H1 (cell line): ENCODE data around the gene SLC6A8. TPM values are rescaled to one million over a fixed set of nuclear protein-coding genes. Genes with fewer than 3 reads are reported as not detected.

Source experiments
- CTCF ChIA-PET: fragments of 300-600 bp; sonication (Branson Sonifier 250); formaldehyde crosslinking; loops from one replicate; lab custom pipeline; 2021; ENCODE audit not compliant: partially characterized antibody; lab: Charles Lee
- POLR2A ChIA-PET: fragments of 300-600 bp; sonication (Branson Sonifier 250); formaldehyde crosslinking; loops from one replicate; lab custom pipeline; 2021; ENCODE audit warnings: inconsistent platforms; ENCODE audit not compliant: partially characterized antibody; lab: Charles Lee
- DNase-seq, 2 experiments: peaks; one replicate each; pipeline versions ENCODE4 v3.0.0 to v3.0.0-alpha.2; 2010 to 2022; ENCODE audit warnings: low spot score in 2 of 2, low read depth in 1 of 2, mixed read lengths in 1 of 2
- FAIRE-seq: peaks from 2 replicates; lab custom pipeline; 2011; peaks lifted over from hg19 to GRCh38; lab: Jason Lieb, UNC
- H2AFZ ChIP-seq: 2 replicates; pipeline ENCODE4 v1.8.1; 2012; ENCODE audit warnings: low read length, inconsistent platforms
- H2AK5ac ChIP-seq: 2 replicates; pipeline ENCODE4 v1.6.1; 2013; ENCODE audit warnings: low read depth, low read length
- H2BK120ac ChIP-seq: replicated peaks from 2 replicates; pipeline ENCODE3; 2013; ENCODE audit warnings: low read depth, low read length, inconsistent platforms
- H2BK12ac ChIP-seq: 2 replicates; pipeline ENCODE4 v1.6.1; 2013; ENCODE audit warnings: low read depth, low read length
- H2BK15ac ChIP-seq: 2 replicates; pipeline ENCODE4 v1.6.1; 2013; ENCODE audit warnings: low read length
- H2BK20ac ChIP-seq: 2 replicates; pipeline ENCODE4 v1.6.1; 2013; ENCODE audit warnings: low read length
- H2BK5ac ChIP-seq: 2 replicates; pipeline ENCODE4 v1.6.1; 2013; ENCODE audit warnings: low read depth, low read length
- H3K14ac ChIP-seq: 2 replicates; pipeline ENCODE4 v1.6.1; 2013; ENCODE audit warnings: inconsistent platforms; ENCODE audit not compliant: insufficient read length
- H3K18ac ChIP-seq: 2 replicates; pipeline ENCODE4 v1.6.1; 2013; ENCODE audit warnings: low read length; ENCODE audit errors: extremely low read depth
- H3K23ac ChIP-seq: 2 replicates; pipeline ENCODE4 v1.6.1; 2013; ENCODE audit warnings: inconsistent platforms; ENCODE audit not compliant: insufficient read length
- H3K23me2 ChIP-seq: 2 replicates; pipeline ENCODE4 v1.6.1; 2013; ENCODE audit warnings: low read depth, low read length
- H3K27ac ChIP-seq: 2 replicates; pipeline ENCODE4 v1.6.1; 2011; ENCODE audit warnings: low read depth, low read length, inconsistent platforms
- H3K27me3 ChIP-seq, 4 experiments: replicated peaks in 1 of 4; 1 replicate in 1 of 4; 2 replicates in 3 of 4; pipeline versions ENCODE4 v1.6.1 to v1.8.1; 2011 to 2013; ENCODE audit warnings: low read length in 3 of 4, mild to moderate bottlenecking in 3 of 4, inconsistent platforms in 2 of 4, mixed read lengths in 2 of 4, moderate library complexity in 1 of 4; ENCODE audit not compliant: control insufficient read depth in 3 of 4, insufficient read depth in 3 of 4; ENCODE audit errors: extremely low read depth in 1 of 4
- H3K36me3 ChIP-seq, 4 experiments: 2 replicates each; pipeline versions ENCODE4 v1.6.1 to v1.8.1; 2011 to 2013; ENCODE audit warnings: mild to moderate bottlenecking in 4 of 4, low read length in 3 of 4, moderate library complexity in 2 of 4, control low read depth in 1 of 4, inconsistent platforms in 1 of 4; ENCODE audit not compliant: insufficient read depth in 4 of 4, control insufficient read depth in 2 of 4
- H3K4ac ChIP-seq: replicated peaks from 2 replicates; pipeline ENCODE3; 2013; ENCODE audit warnings: low read length, low read depth, mixed read lengths, inconsistent platforms; ENCODE audit not compliant: insufficient read length
- H3K4me1 ChIP-seq, 4 experiments: replicated peaks in 1 of 4; 1 replicate in 1 of 4; 2 replicates in 3 of 4; pipeline versions ENCODE4 v1.6.1 to v1.8.1; 2011 to 2013; ENCODE audit warnings: low read length in 3 of 4, inconsistent platforms in 2 of 4, mixed read lengths in 1 of 4; ENCODE audit not compliant: insufficient read depth in 4 of 4, control insufficient read depth in 3 of 4
- H3K4me2 ChIP-seq, 2 experiments: 2 replicates each; pipeline versions ENCODE4 v1.6.1 to v1.8.1; 2011 to 2013; ENCODE audit warnings: low read depth in 2 of 2, low read length in 2 of 2, control low read depth in 1 of 2, inconsistent platforms in 1 of 2, mild to moderate bottlenecking in 1 of 2; ENCODE audit not compliant: insufficient read depth in 1 of 2
- H3K4me3 ChIP-seq, 4 experiments: fragments of 200-600, 300-600 bp in 1 of 4; sonication (generic), shearing (Covaris generic), sonication (Bioruptor Twin) in 1 of 4; 2 replicates each; pipeline versions ENCODE4 v1.5.1 to v1.8.1; 2011 to 2016; ENCODE audit warnings: low read length in 4 of 4, low read depth in 3 of 4, control low read depth in 2 of 4, inconsistent platforms in 2 of 4, mild to moderate bottlenecking in 2 of 4, mixed read lengths in 1 of 4, moderate library complexity in 1 of 4; ENCODE audit not compliant: insufficient read depth in 2 of 4; ENCODE audit errors: extremely low read depth in 1 of 4
- H3K56ac ChIP-seq: replicated peaks from 2 replicates; pipeline ENCODE3; 2013; ENCODE audit warnings: low read depth, mild to moderate bottlenecking, mixed read lengths, low read length, inconsistent platforms; ENCODE audit not compliant: insufficient read length
- H3K79me1 ChIP-seq: 2 replicates; pipeline ENCODE4 v1.6.1; 2013; ENCODE audit warnings: low read depth, low read length, control low read depth
- H3K79me2 ChIP-seq, 2 experiments: 2 replicates each; pipeline versions ENCODE4 v1.6.1 to v1.8.1; 2012 to 2013; ENCODE audit warnings: low read length in 2 of 2, mild to moderate bottlenecking in 2 of 2, inconsistent platforms in 1 of 2; ENCODE audit not compliant: insufficient read depth in 2 of 2, control insufficient read depth in 1 of 2
- H3K9ac ChIP-seq, 4 experiments: replicated peaks in 1 of 4; 1 replicate in 1 of 4; 2 replicates in 3 of 4; pipeline versions ENCODE4 v1.6.1 to v1.8.1; 2011 to 2013; ENCODE audit warnings: low read depth in 3 of 4, low read length in 3 of 4, control low read depth in 2 of 4, mild to moderate bottlenecking in 2 of 4, moderate library complexity in 2 of 4, inconsistent platforms in 1 of 4; ENCODE audit errors: extremely low read depth in 1 of 4
- H3K9me3 ChIP-seq, 2 experiments: 2 replicates each; pipeline versions ENCODE4 v1.6.1 to v1.8.1; 2012 to 2013; ENCODE audit warnings: mild to moderate bottlenecking in 2 of 2, moderate library complexity in 2 of 2, control low read depth in 1 of 2, inconsistent platforms in 1 of 2, low read depth in 1 of 2, low read length in 1 of 2, mixed read lengths in 1 of 2; ENCODE audit not compliant: insufficient read depth in 2 of 2
- H4K20me1 ChIP-seq, 2 experiments: replicated peaks in 1 of 2; 2 replicates each; pipeline versions ENCODE3 to v1.8.1; 2011 to 2013; ENCODE audit warnings: inconsistent platforms in 2 of 2, low read length in 2 of 2, mild to moderate bottlenecking in 1 of 2; ENCODE audit not compliant: insufficient read depth in 2 of 2, control insufficient read depth in 1 of 2
- H4K5ac ChIP-seq: 2 replicates; pipeline ENCODE4 v1.6.1; 2013; ENCODE audit warnings: low read length, low read depth, mixed read lengths, inconsistent platforms; ENCODE audit not compliant: insufficient read length
- H4K8ac ChIP-seq: 2 replicates; pipeline ENCODE4 v1.8.0; 2013; ENCODE audit warnings: mild to moderate bottlenecking, moderate library complexity, low read length, inconsistent platforms; ENCODE audit not compliant: insufficient read depth; ENCODE audit errors: extremely low read depth
- H4K91ac ChIP-seq: replicated peaks from 2 replicates; pipeline ENCODE3; 2013; ENCODE audit warnings: low read length, mixed read lengths, inconsistent platforms; ENCODE audit not compliant: insufficient read length
- HDAC2 ChIP-seq, 2 experiments: fragments of 300-600 bp in 1 of 2; sonication (generic) in 1 of 2; IDR thresholded peaks; 2 replicates each; pipeline ENCODE4 v1.6.1; 2011 to 2012; ENCODE audit warnings: low read depth in 2 of 2, low read length in 2 of 2, mild to moderate bottlenecking in 2 of 2, moderate library complexity in 2 of 2, borderline replicate concordance in 1 of 2, inconsistent platforms in 1 of 2
- POLR2A ChIP-seq, 2 experiments: IDR thresholded peaks; 1 replicate in 1 of 2; 2 replicates in 1 of 2; pipeline ENCODE4 v1.6.1; 2011; ENCODE audit warnings: low read depth in 2 of 2, low read length in 2 of 2, mild to moderate bottlenecking in 2 of 2; ENCODE audit errors: control extremely low read depth in 1 of 2
- RFX5 ChIP-seq: IDR thresholded peaks from 2 replicates; pipeline ENCODE4 v1.6.1; 2011; ENCODE audit warnings: low read depth, low read length, improper control_type of control experiment, borderline replicate concordance
- SP1 ChIP-seq: IDR thresholded peaks from 2 replicates; pipeline ENCODE4 v1.6.1; 2011; ENCODE audit warnings: low read depth, low read length
- TAF7 ChIP-seq: optimal IDR thresholded peaks from 2 replicates; pipeline ENCODE3; 2011; ENCODE audit warnings: low read depth, mild to moderate bottlenecking, inconsistent platforms, low read length, moderate library complexity, borderline replicate concordance
- WGBS, 2 experiments: shearing (Covaris generic) in 1 of 2; methylation state at CpG; one replicate each; pipeline versions ENCODE4 v1.1.6 to v1.1.7; 2013 to 2015; ENCODE audit warnings: low lambda C conversion rate in 2 of 2, mixed read lengths in 2 of 2, inconsistent platforms in 1 of 2, low coverage in 1 of 2, missing lambda C conversion rate in 1 of 2; ENCODE audit not compliant: insufficient replicate concordance in 2 of 2, insufficient coverage in 1 of 2, insufficient read length in 1 of 2; ENCODE audit errors: extremely low coverage in 1 of 2, missing lambda C conversion rate in 1 of 2; 5-methylcytosine and 5-hydroxymethylcytosine counted together
- polyA plus RNA-seq, 7 experiments: library from polyadenylated mRNA; depleted of rRNA in 3 of 7; stranded (reverse) in 5 of 7; unstranded in 2 of 7; fragments of >200 nt in 5 of 7; fragments of 200-250 nt in 2 of 7; gene quantifications; 1 replicate in 5 of 7; 2 replicates in 1 of 7; 4 replicates in 1 of 7; pipeline versions ENCODE4 v1.2.1 to v1.2.3, GENCODE V29; 2011 to 2013; ENCODE audit warnings: missing spikeins in 2 of 7, mixed read lengths in 2 of 7
- total RNA-seq: library from RNA; stranded (reverse); fragmentation: NEBNext Ultra II Directional; extraction: Animal tissue kit (Norgen Biotek cat#: 25700); gene quantifications from 2 replicates; pipeline ENCODE4 v1.2.1, GENCODE V29; 2021
- TF ChIP-seq, protein P1 (sequence below), 3 experiments: IDR thresholded peaks; 1 replicate in 2 of 3; 2 replicates in 1 of 3; pipeline versions ENCODE4 v1.5.1 to v1.6.1; 2011; ENCODE audit warnings: low read length in 3 of 3, mild to moderate bottlenecking in 3 of 3, inconsistent platforms in 2 of 3, low read depth in 1 of 3, moderate library complexity in 1 of 3; ENCODE audit not compliant: insufficient read depth in 1 of 3; ENCODE audit errors: control extremely low read depth in 1 of 3

The SLC6A8 gene
- total and polyA plus RNA-seq, 2 of the 8 experiments (the other 6 are each of a cell fraction or from before 2014, with no cell fraction given): 87.7 to 94.7 TPM

DNA sequence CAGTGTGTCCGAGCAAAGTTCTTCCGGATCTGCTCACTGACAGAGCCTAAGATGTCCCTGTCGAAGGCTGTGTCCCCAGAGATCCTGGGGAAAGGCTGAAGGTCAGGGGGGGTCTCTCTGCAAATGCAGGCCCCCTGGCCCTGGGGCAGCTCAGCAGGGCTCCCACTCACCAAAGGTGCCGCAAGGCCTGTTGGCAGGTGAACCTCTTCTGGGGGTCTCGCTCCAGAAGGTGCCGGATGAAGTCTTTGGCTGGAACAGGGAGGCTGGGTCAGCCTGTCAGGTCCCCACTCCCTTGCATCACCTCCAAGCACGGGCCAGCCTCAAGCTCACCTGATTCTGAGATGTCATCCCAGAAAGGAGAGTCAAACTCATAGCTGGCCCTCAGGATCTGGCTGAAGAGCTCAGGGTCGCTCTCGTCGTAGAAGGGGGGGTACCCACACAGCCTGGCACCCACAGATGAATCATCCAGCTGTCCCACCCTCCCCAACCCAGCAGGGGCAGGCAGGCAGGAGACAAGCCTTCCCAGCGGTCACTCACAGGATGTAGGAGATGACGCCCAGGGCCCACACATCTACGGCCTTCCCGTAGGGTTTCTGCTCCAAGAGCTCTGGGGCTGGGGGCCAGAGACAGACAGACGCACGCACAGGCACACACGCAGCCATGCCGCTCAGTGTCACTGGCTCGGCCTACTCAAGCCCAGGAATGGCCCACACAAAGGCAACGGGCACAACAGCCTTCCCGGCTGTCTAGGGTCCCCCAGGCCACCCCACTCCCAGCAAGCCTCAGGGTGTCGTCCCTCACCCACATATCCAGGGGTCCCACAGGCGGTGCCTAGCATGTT is 16.8 kb upstream of the SLC6A8 start:
- Histone ChIP-seq H3K4me1 (peaks cover 0 to 8% (median 2%) of the 10 kb centered on the region in 4 experiments; a peak in 4 of 7 replicates), H3K23ac (no peak overlapping the region), H4K5ac (no peak overlapping the region), H3K27me3 (peaks cover 0 to 2% (median under 1%) of the 10 kb centered on the region in 4 experiments; a peak in 2 of 7 replicates), H2AFZ (no peak overlapping the region), H2BK5ac (no peak overlapping the region), H2BK120ac (no peak overlapping the region), H4K20me1 (no peaks in the 10 kb centered on the region), H2BK12ac (no peak overlapping the region), H3K4me3 (no peak overlapping the region), H3K9me3 (no peaks in the 10 kb centered on the region), H4K8ac (no peak overlapping the region; the same call in 1 of the 2 replicates), H3K79me1 (no peaks in the 10 kb centered on the region), H3K27ac (no peak overlapping the region), H3K56ac (no peak overlapping the region), H3K79me2 (no peaks in the 10 kb centered on the region), H2AK5ac (no peak overlapping the region), H3K36me3 (no peaks in the 10 kb centered on the region), H3K4ac (no peak overlapping the region), H3K4me2 (no peak overlapping the region), H3K9ac (no peak overlapping the region), H3K18ac (no peak overlapping the region), H3K23me2 (no peaks in the 10 kb centered on the region; the same call in 1 of the 2 replicates), H2BK20ac (no peak overlapping the region), H4K91ac (no peak overlapping the region), H3K14ac (no peak overlapping the region), H2BK15ac (no peak overlapping the region)
- 96% methylated on average over 6 of the region's 23 CpGs; no CpG with 5 or more reads in 1 of the 2 experiments for WGBS, 2 experiments
- no peak for DNase-seq
- CTCF ChIA-PET: interaction anchor here (0.6 to 28.7 kb wide), 10 partner anchors 10 to 131 kb away, joined by 3 to 408 read pairs (median 4); partner anchors contain the start of genes DUSP9 and SLC6A8
- no peak for FAIRE-seq
- POLR2A ChIA-PET: no interaction called here
- TF ChIP-seq SP1 (no peak), HDAC2 (IDR thresholded peaks at IDR 0.05; ENCODE audit: borderline replicate concordance in 1 of 2, low read depth in 2 of 2, low read length in 2 of 2) (no peak), POLR2A (IDR thresholded peaks at IDR 0.05; ENCODE audit: control extremely low read depth in 1 of 2, low read depth in 2 of 2, low read length in 2 of 2) (no peak), TAF7 (no peak), RFX5 (no peak)
- TF ChIP-seq, protein P1, sequence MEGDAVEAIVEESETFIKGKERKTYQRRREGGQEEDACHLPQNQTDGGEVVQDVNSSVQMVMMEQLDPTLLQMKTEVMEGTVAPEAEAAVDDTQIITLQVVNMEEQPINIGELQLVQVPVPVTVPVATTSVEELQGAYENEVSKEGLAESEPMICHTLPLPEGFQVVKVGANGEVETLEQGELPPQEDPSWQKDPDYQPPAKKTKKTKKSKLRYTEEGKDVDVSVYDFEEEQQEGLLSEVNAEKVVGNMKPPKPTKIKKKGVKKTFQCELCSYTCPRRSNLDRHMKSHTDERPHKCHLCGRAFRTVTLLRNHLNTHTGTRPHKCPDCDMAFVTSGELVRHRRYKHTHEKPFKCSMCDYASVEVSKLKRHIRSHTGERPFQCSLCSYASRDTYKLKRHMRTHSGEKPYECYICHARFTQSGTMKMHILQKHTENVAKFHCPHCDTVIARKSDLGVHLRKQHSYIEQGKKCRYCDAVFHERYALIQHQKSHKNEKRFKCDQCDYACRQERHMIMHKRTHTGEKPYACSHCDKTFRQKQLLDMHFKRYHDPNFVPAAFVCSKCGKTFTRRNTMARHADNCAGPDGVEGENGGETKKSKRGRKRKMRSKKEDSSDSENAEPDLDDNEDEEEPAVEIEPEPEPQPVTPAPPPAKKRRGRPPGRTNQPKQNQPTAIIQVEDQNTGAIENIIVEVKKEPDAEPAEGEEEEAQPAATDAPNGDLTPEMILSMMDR (IDR thresholded peaks at IDR 0.05; ENCODE audit: control extremely low read depth in 1 of 3, insufficient read depth in 1 of 3, low read depth in 1 of 3, low read length in 3 of 3): no peak
